Endothelial cell of umbilical vein (primary cell): Measurements from ENCODE around the gene TIAM1. TPM values are rescaled to one million over a fixed set of nuclear protein-coding genes. Genes with fewer than 3 reads are reported as not detected.

Experiments used
- BruUV-seq: library from RNA; stranded (reverse); fragments of 400-500 nt; replicated peaks from 2 replicates; lab custom pipeline; 2021; lab: Mats Ljungman, UMichigan
- CTCF ChIA-PET: fragments of 300-600, 350-600 bp; sonication (Branson Sonifier 250); formaldehyde crosslinking; loops from one replicate; lab custom pipeline; 2021; ENCODE audit warnings: antibody characterized with exemption, inconsistent platforms; lab: Charles Lee
- POLR2A ChIA-PET: fragments of 300-600, 350-600 bp; sonication (Branson Sonifier 250); formaldehyde crosslinking; loops from one replicate; lab custom pipeline; 2021; ENCODE audit warnings: antibody characterized with exemption, inconsistent platforms; lab: Charles Lee
- DNase-seq: peaks from one replicate; pipeline ENCODE4 v3.0.0-alpha.2; 2011; ENCODE audit warnings: low read depth, low spot score
- FAIRE-seq: peaks from 2 replicates; lab custom pipeline; 2011; peaks lifted over from hg19 to GRCh38; lab: Jason Lieb, UNC
- H2AFZ ChIP-seq: 2 replicates; pipeline ENCODE4 v1.6.0; 2012; ENCODE audit warnings: low read depth, low read length, control low read depth, inconsistent platforms
- H3K27ac ChIP-seq: 2 replicates; pipeline ENCODE4 v1.5.1; 2011; ENCODE audit warnings: low read depth, mild to moderate bottlenecking, control low read depth, low read length, moderate library complexity; ENCODE audit not compliant: insufficient read depth
- H3K27me3 ChIP-seq, 2 experiments: 2 replicates each; pipeline versions ENCODE4 v1.6.0 to v1.6.1; 2011; ENCODE audit warnings: low read length in 2 of 2, mixed read lengths in 1 of 2; ENCODE audit not compliant: control insufficient read depth in 2 of 2, insufficient read depth in 2 of 2
- H3K36me3 ChIP-seq, 2 experiments: 2 replicates in 1 of 2; 3 replicates in 1 of 2; pipeline ENCODE4 v1.5.1; 2011; ENCODE audit warnings: low read length in 2 of 2, mild to moderate bottlenecking in 1 of 2, moderate library complexity in 1 of 2; ENCODE audit not compliant: control insufficient read depth in 2 of 2, insufficient read depth in 2 of 2; ENCODE audit errors: extremely low read depth in 1 of 2
- H3K4me1 ChIP-seq: 3 replicates; pipeline ENCODE4 v1.5.1; 2011; ENCODE audit warnings: mild to moderate bottlenecking, low read length; ENCODE audit not compliant: control insufficient read depth, insufficient read depth; ENCODE audit errors: extremely low read depth
- H3K4me2 ChIP-seq: 2 replicates; pipeline ENCODE4 v1.6.1; 2011; ENCODE audit warnings: low read length, control low read depth, mixed read lengths; ENCODE audit not compliant: insufficient read depth
- H3K4me3 ChIP-seq, 3 experiments: fragments of 200-600 bp in 1 of 3; sonication (generic), shearing (Covaris generic) in 1 of 3; replicated peaks in 1 of 3; 2 replicates each; pipeline ENCODE4 v1.5.1; 2011 to 2016; ENCODE audit warnings: control low read depth in 3 of 3, low read length in 3 of 3, mild to moderate bottlenecking in 2 of 3, inconsistent platforms in 1 of 3, low read depth in 1 of 3, moderate library complexity in 1 of 3; ENCODE audit not compliant: insufficient read depth in 1 of 3
- H3K79me2 ChIP-seq: 2 replicates; pipeline ENCODE4 v1.6.0; 2012; ENCODE audit warnings: low read length, inconsistent platforms; ENCODE audit not compliant: control insufficient read depth, insufficient read depth
- H3K9ac ChIP-seq: replicated peaks from 2 replicates; pipeline ENCODE3; 2011; ENCODE audit warnings: low read length, control low read depth; ENCODE audit not compliant: insufficient read depth; ENCODE audit errors: extremely low read depth
- H3K9me1 ChIP-seq: replicated peaks from 3 replicates; pipeline ENCODE4 v1.6.0; 2011; ENCODE audit warnings: mild to moderate bottlenecking, low read length; ENCODE audit not compliant: control insufficient read depth, insufficient read depth; ENCODE audit errors: extremely low read depth
- H3K9me3 ChIP-seq: replicated peaks from 2 replicates; pipeline ENCODE4 v1.5.1; 2012; ENCODE audit warnings: low read length, inconsistent platforms; ENCODE audit not compliant: control insufficient read depth, insufficient read depth
- H4K20me1 ChIP-seq: replicated peaks from 2 replicates; pipeline ENCODE3; 2011; ENCODE audit warnings: mild to moderate bottlenecking, low read length; ENCODE audit not compliant: control insufficient read depth, insufficient read depth; ENCODE audit errors: extremely low read depth
- CTCF ChIP-seq, 2 donors: IDR thresholded peaks; 1 replicate in 1 of 2; 2 replicates in 1 of 2; pipeline ENCODE4 v1.5.1; 2011; ENCODE audit warnings: low read length in 2 of 2, mild to moderate bottlenecking in 2 of 2, moderate library complexity in 2 of 2, control low read depth in 1 of 2, inconsistent platforms in 1 of 2, low read depth in 1 of 2; ENCODE audit not compliant: insufficient read depth in 1 of 2; ENCODE audit errors: extremely low read depth in 1 of 2
- EZH2 ChIP-seq: IDR thresholded peaks from 2 replicates; pipeline ENCODE4 v1.6.1; 2012; ENCODE audit warnings: borderline replicate concordance, low read depth, mild to moderate bottlenecking, moderate library complexity, low read length, inconsistent platforms; ENCODE audit not compliant: severe bottlenecking
- FOS ChIP-seq: IDR thresholded peaks from 2 replicates; pipeline ENCODE4 v1.6.1; 2011; ENCODE audit warnings: mild to moderate bottlenecking, low read length, moderate library complexity, borderline replicate concordance; ENCODE audit not compliant: insufficient read depth
- GATA2 ChIP-seq: IDR thresholded peaks from 2 replicates; pipeline ENCODE4 v1.7.0; 2011; ENCODE audit warnings: low read depth, mild to moderate bottlenecking, moderate library complexity, mixed read lengths, low read length; ENCODE audit not compliant: insufficient read length, insufficient read depth
- JUN ChIP-seq: IDR thresholded peaks from 2 replicates; pipeline ENCODE4 v1.6.1; 2011; ENCODE audit warnings: borderline replicate concordance, low read depth; ENCODE audit not compliant: insufficient read length, insufficient read depth
- MYC ChIP-seq: IDR thresholded peaks from one replicate; pipeline ENCODE4 v1.6.1; 2011; ENCODE audit warnings: mild to moderate bottlenecking, low read depth, low read length
- POLR2A ChIP-seq: IDR thresholded peaks from 2 replicates; pipeline ENCODE4 v1.6.1; 2012; ENCODE audit warnings: low read depth, mild to moderate bottlenecking, control low read depth, low read length
- POLR2AphosphoS5 ChIP-seq: IDR thresholded peaks from 2 replicates; pipeline ENCODE4 v1.6.1; 2012; ENCODE audit warnings: low read depth, mild to moderate bottlenecking, control low read depth, low read length, moderate library complexity; ENCODE audit not compliant: insufficient read depth
- dilution Hi-C: fragments of 300-500 bp; cut with MboI; formaldehyde crosslinking; loops from one replicate; pipeline ENCODE4 v1.15.0; 2019; ENCODE audit warnings: low sequenced_read_pairs; ENCODE audit not compliant: extremely low pct_ligation_motif_present
- intact Hi-C: fragments of 100-400 bp; cut with micrococcal nuclease; formaldehyde crosslinking; loops from one replicate; pipeline ENCODE4 v1.10.0; 2022
- polyA plus RNA-seq, 4 experiments: library from polyadenylated mRNA; depleted of rRNA in 3 of 4; stranded (reverse) in 3 of 4; unstranded in 1 of 4; fragments of >200 nt; gene quantifications; 2 replicates each; pipeline versions ENCODE4 v1.2.1 to v1.2.3, GENCODE V29; 2011 to 2012; ENCODE audit warnings: missing spikeins in 1 of 4
- total RNA-seq: library from RNA; stranded (reverse); gene quantifications from 2 replicates; pipeline ENCODE4 v1.2.3, GENCODE V29; 2021
- TF ChIP-seq, protein P1 (sequence below): IDR thresholded peaks from 2 replicates; pipeline ENCODE4 v1.6.1; 2011; ENCODE audit not compliant: insufficient read depth, insufficient read length

The TIAM1 gene
- total and polyA plus RNA-seq, 2 donors (not counting 3 experiments of a cell fraction or from before 2014, with no cell fraction given) = 0.21 to 0.86 TPM

GRCh38 chr21:31232344-31232743 lies 111.7 kb downstream of the TIAM1 start:
- POLR2A ChIA-PET = no interaction called here
- TF ChIP-seq, protein P1, sequence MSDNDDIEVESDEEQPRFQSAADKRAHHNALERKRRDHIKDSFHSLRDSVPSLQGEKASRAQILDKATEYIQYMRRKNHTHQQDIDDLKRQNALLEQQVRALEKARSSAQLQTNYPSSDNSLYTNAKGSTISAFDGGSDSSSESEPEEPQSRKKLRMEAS = no peak
- TF ChIP-seq POLR2A (no peak), EZH2 (no peak)
- no peak overlapping the region for H3K9ac ChIP-seq
- no peak for DNase-seq
- no peaks in the 10 kb centered on the region for H3K9me3 ChIP-seq
- no peaks in the 10 kb centered on the region for H3K36me3 ChIP-seq
- no peak overlapping the region for H3K27ac ChIP-seq
- no peaks in the 10 kb centered on the region for H3K4me1 ChIP-seq
- no peak overlapping the region for H3K4me2 ChIP-seq
- H3K9me1 ChIP-seq = no peaks in the 10 kb centered on the region
- H4K20me1 ChIP-seq = no peaks in the 10 kb centered on the region
- H3K27me3 ChIP-seq = no peaks in the 10 kb centered on the region
- no peak overlapping the region for H2AFZ ChIP-seq
- intact Hi-C loops = no loop called here
- CTCF ChIA-PET = no interaction called here
- FAIRE-seq = no peak
- no TSS peak for BruUV-seq
- no peak overlapping the region for H3K4me3 ChIP-seq
- dilution Hi-C loops = no loop called here
- no peaks in the 10 kb centered on the region for H3K79me2 ChIP-seq

- BruUV-seq = no TSS peak
Observed at GRCh38 chr21:31230937-31231336, 113.1 kb downstream of the TIAM1 start.

More at GRCh38 chr21:31230937-31231336, 113.1 kb downstream of the TIAM1 start:
- no peak for DNase-seq
- no peak for FAIRE-seq
- Histone ChIP-seq H3K9me3 (no peaks in the 10 kb centered on the region), H3K4me2 (no peak overlapping the region), H3K27me3 (no peaks in the 10 kb centered on the region), H3K79me2 (no peaks in the 10 kb centered on the region), H3K4me1 (no peaks in the 10 kb centered on the region), H3K4me3 (no peak overlapping the region), H3K9ac (no peak overlapping the region), H3K27ac (no peak overlapping the region), H3K36me3 (no peaks in the 10 kb centered on the region), H3K9me1 (no peaks in the 10 kb centered on the region), H2AFZ (no peak overlapping the region), H4K20me1 (no peaks in the 10 kb centered on the region)
- ChIA-PET POLR2A (no interaction called here), CTCF (no interaction called here)
- intact Hi-C loops = no loop called here
- TF ChIP-seq, protein P1 = no peak
- TF ChIP-seq MYC (no peak), POLR2A (no peak), EZH2 (no peak), POLR2AphosphoS5 (no peak), GATA2 (no peak), JUN (no peak), FOS (no peak), CTCF (IDR thresholded peaks at IDR 0.05; ENCODE audit: extremely low read depth in 1 of 2, insufficient read depth in 1 of 2, low read depth in 1 of 2, low read length in 2 of 2) (no peak)
- dilution Hi-C loops = no loop called here
